DMS153 (cell line): Measurements from ENCODE around the gene MYO10.
A peak's percentile ranks its signal among the peaks of the same experiment; 100 is the strongest.
"Not testable (repeated sequence)": the region's sequence is repeated elsewhere in the genome, so short reads cannot be mapped to it uniquely, and the experiment has no call there.

Experiments used
- DNase-seq: peaks from one replicate; lab custom pipeline; 2025; lab: John Stamatoyannopoulos, UW

The MYO10 gene

GRCh38 chr5:16740066-16740810 lies 195.8 kb downstream of the MYO10 start:
- DNase-seq: no peak

GRCh38 chr5:16738393-16738792 lies 197.7 kb downstream of the MYO10 start:
- not testable (repeated sequence) for DNase-seq

DNA sequence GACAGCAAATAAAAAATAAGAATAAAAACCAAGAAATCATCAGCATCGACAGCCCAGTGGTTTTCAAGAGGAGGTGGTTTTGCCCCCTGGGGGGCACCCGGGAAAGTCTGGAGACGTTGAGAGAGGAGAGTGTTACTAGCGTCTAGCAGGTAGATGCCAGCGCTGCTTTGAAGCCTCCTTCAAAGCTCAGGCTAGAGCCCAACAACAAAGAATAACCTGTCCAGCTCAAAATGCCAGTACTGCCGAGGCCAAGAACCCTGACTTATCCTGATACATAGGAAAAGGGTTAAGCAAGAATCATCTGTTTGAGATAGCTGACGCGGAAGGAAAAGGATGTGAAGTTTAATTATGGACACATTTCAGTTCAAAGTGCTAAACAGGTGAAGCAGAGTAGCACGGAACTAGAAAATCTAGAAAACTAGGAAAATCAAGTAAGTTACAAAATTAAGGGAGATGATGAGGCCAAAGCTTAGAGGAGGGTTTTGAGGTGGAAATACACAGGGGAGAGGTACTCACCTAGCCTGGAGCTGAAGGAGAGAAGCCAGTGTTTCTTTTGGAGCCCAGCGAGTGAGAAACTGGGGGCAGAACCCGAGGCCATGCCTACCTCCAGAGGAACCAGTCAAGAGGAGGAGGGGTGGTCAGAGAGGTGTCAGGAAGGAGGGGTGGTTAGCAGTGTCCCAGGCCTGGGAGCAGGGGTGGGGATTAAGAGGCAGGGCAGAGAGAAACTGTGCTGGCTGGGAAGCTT lies 198.3 kb downstream of the MYO10 start:
- no peak for DNase-seq

DNA sequence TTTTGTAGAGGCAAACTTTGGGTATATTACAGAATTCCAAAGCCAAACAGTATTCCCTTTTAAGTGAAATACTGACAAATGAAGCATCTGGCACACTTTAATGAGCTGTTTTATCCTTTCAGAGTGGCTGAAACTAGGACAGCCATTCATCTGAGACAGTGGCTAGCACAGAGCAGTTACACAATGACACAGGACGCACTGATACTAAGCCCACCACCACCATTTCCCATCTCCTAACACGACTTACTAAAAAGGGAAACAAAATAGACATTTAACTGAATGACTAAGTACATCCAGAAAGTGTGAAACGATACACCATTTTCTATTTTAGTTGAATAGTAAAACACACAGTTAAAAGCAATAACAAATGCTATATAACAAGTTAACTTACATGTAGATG lies 198.9 kb downstream of the MYO10 start:
- peak; percentile 12 for DNase-seq

DNA sequence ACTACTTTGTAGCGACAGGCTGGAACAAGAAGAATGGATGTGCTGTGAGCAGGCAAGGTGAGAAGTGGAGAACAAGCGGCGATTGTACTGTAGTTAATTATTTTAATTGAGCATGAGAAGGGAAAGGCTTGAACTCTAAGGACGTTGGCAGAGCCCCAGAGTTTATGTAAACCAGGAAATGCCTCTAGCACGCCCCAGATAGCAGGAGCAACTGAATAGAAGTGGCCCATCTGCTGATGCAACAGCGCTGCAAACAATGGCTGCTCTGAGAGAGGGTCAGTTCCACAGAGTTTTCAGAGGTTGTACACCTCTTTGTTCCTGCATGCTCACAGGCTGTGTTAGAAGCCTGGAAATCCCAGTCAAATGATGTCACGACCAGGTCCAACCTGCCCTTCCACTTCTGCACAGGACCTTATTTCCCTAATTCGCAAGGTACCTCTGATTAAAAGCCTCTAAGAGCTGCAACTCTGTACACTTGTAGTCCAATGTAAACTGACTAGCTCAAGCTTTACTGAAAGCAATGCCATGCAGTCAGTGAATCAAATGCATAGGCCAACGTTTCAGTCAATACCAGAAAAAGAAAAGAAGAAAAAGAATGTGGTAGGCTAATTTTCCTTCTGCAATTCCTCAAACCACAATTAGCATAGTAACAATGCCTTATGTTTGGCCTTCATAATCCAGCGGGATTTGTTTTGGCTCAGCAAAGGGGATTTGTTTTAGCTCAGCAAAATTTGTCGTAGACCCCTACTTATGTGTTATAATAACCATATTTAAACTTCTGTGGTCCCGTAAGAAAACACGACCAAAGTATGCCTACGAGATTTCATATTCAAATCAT lies 199.7 kb downstream of the MYO10 start:
- peak; percentile 99 for DNase-seq

- no peak for DNase-seq
Measured at GRCh38 chr5:16735101-16736060, 200.7 kb downstream of the MYO10 start.

DNA sequence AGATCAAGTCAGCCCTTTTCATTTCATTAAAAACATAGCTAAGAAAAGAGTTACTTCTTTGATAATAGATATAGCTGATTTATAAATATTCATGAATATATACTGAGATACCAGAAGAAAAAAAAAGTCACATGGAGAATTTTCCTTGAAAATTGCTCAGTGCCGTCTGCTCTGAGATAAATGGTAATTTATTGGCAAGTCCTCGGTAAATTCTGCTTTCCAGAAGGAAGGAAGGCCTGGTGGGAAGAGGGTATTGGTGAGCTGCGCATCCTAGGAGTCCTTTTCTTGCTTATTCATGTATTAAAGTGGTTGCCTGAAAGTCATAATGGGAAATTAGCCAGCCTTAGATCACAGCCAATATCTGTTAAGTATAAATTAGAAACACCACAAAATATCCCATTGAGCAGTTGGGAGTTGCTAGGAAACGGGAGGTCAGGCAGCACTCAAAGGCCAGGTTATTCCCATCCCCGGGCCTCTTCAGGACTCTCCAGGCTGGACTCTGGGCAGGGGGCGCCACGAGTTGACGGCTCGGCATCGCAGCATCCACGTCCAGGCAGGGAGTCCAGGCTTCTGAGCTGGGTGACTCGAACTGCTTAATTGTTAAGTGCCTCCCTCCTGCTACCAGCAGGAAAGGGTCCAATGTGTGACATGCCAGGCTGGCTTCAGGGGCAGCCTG lies 202.6 kb downstream of the MYO10 start:
- DNase-seq: no peak

GRCh38 chr5:16732356-16732755 lies 203.7 kb downstream of the MYO10 start:
- DNase-seq: no peak

DNA sequence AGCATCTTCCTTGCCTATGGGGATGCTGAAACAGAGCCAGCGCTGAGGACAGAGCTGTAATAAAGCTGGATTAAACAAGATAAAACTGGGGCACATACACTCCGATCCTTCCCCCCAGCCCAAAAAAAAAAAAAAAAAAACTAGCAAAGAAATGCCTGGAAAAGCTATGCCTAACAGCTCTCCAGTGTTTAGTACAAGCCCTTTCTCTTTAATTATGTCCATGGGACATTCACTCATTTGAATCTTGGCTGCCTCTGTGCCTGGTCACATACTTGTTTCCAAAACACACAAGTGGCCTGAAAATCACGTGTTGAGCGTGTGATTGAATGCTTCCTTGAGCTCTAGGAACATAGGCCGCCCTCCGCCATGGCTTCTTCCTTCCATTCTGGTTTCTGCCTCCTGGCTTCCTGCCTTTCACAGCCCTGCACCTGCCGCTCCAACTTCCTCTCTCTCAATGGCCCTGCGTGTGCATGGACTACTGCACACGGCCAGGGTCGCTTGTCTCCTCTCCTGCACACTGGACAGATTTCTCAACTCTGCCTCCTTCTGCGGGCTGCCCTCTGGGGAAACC lies 208.2 kb downstream of the MYO10 start:
- peak; percentile 95 for DNase-seq

DNA sequence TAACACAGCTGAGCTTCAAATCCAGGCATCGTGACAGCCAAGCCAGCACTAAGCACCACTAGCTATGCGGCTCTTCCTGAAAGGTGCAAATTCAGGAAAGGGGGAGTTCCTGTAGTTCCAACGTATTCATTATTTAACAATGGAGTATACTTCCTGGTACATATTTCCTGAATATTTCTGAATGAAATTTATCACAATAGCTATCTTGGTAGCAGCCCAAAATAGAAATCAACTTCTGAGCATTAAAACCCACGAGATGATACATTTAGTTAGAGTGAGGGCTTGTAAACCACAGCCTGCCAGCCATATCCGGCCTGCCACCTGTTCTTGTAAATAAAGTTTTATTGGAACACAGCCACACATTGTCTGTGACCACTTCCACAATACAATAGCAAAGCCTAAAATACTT lies 209.5 kb downstream of the MYO10 start:
- peak; percentile 51 for DNase-seq

GRCh38 chr5:16725575-16725974 lies 210.5 kb downstream of the MYO10 start:
- no peak for DNase-seq

GRCh38 chr5:16723821-16724220 lies 212.3 kb downstream of the MYO10 start:
- DNase-seq: no peak

- DNase-seq: no peak
Measured at GRCh38 chr5:16722097-16722495, 214.0 kb downstream of the MYO10 start.

DNA sequence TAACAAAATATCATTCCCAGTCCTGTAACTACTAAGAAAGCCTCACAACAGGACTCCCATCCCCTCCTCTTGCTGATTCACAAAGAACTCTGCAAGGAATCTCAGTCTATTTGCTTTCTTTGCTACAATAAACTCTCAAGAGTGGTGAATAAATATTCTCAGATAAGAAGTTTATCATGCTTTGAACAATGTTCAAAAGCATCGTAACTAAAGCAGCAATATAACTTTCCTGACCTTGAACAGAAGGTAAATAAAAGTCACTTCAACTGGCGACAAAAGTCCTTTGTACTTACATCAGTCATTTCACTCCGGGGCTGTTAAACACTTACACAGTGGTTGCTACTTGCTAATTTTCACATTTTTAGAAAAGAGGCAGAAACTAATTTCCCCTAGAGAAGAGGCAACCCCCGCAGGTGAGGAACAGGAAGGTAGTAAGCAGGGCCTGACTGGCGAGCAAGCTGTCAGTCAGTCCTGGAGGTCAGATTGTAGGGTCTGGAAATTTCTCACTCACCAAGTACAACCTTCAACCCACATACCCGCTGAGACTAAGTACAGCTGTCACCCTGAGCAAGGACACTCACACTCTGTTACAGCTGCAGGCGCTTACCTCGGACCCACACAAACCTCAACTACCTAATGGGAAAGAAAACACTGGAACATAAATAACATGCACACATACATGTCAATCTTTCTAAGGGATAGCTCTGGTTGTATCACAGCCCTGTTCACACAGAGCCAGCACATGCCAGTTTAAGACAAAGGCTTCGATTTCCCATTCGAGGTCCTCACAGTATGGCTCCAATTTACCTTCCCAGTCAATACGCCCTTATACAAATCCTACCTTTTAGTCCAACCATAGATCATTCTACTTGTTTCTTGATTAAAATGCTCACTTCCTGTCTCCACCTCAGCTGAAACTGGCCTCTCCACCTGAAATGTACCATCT lies 214.7 kb downstream of the MYO10 start:
- no peak for DNase-seq

- DNase-seq: not testable (repeated sequence)
Measured at GRCh38 chr5:16718036-16718435, 218.1 kb downstream of the MYO10 start.

DNA sequence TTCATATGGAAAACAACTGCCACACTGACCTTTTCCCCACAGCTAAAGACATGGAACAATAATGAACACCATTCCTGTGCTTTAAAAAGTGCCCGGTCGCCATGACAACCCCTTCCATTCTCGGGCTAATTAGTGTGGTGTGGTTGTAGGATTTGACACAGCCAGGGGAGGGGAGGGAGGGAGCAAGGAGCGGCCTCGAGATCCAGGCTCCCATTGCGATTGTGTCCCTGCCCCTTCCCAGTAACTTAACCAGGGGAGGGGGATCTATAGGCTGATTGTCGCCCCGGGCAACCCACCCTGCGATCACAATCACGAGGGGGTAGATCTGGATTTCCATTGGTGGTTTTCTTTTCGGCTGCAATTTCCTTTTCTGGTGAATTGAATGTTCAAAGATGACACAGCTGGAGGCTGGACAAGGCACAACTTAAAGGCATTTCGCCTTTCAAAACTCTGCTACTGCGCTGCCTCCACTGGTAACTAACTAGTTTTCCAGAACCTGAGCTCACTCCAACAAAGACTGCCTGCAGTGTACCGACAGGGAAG lies 222.6 kb downstream of the MYO10 start:
- no peak for DNase-seq

- DNase-seq: no peak
Measured at GRCh38 chr5:16712620-16713019, 223.5 kb downstream of the MYO10 start.

DNA sequence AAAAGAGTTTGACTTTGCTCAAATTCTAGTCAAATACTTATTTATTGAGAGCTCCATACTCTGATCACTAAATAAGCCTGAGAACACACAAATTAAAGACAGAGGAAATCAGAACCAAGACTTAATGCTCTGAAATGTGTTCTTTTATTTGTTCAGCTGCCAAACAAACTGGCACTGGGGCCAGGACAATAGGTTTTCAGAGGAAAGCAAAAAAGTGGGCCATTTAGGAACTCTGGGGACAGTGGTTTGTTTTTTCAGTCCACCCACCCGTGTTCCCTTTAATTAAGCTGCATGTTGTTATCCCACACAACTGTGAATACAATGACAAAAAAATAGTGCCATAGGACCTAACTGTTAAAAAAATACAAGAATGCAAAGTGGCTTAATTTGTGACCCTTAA lies 223.9 kb downstream of the MYO10 start:
- no peak for DNase-seq
